HepG2 (cell line): ENCODE results near the gene AK3. TPM values are rescaled to one million over a fixed set of nuclear protein-coding genes. Genes with fewer than 3 reads are reported as not detected.
A peak's percentile ranks its signal among the peaks of the same experiment; 100 is the strongest.

Source experiments
- ATAC-seq: fragments of 200-7000 bp; cut with Tn5 transposase; 3 replicates; pipeline ENCODE4 v1.9.1; 2020; ENCODE audit warnings: mild to moderate bottlenecking, moderate library complexity
- BruUV-seq: library from RNA; stranded (reverse); fragments of 400-500 nt; replicated peaks from 2 replicates; lab custom pipeline; 2021; lab: Mats Ljungman, UMichigan
- CTCF ChIA-PET: fragments of 300-600 bp; formaldehyde crosslinking; extraction: SDS; loops from one replicate; lab custom pipeline; 2021; ENCODE audit warnings: low total read pairs, inconsistent platforms, low intra/inter-chr PET ratio; lab: Yijun Ruan, JAX
- POLR2A ChIA-PET: fragments of 350-600 bp; sonication (Branson Sonifier 250); formaldehyde crosslinking; loops from one replicate; lab custom pipeline; 2020; ENCODE audit warnings: antibody characterized with exemption, inconsistent platforms; lab: Yijun Ruan, JAX
- DNase-seq: peaks from one replicate; pipeline ENCODE4 v3.0.0-alpha.2; 2015; ENCODE audit warnings: low spot score
- FAIRE-seq: peaks from 3 replicates; lab custom pipeline; 2011; peaks lifted over from hg19 to GRCh38; lab: Jason Lieb, UNC
- H2AFZ ChIP-seq: one replicate; pipeline ENCODE4 v1.6.1; 2011; ENCODE audit warnings: low read length, inconsistent platforms
- H3K27ac ChIP-seq: fragments of 300-600 bp; 3 replicates; pipeline ENCODE4 v1.8.0; 2011; ENCODE audit warnings: mixed run types, mild to moderate bottlenecking, mixed read lengths, low read length, inconsistent platforms; ENCODE audit not compliant: insufficient read depth; ENCODE audit errors: extremely low read length
- H3K27me3 ChIP-seq, 2 experiments: fragments of 200-600 bp in 1 of 2; 2 replicates in 1 of 2; 3 replicates in 1 of 2; pipeline versions ENCODE4 v1.6.0 to v1.8.0; 2011; ENCODE audit warnings: low read length in 2 of 2, mild to moderate bottlenecking in 2 of 2, moderate library complexity in 2 of 2, inconsistent platforms in 1 of 2; ENCODE audit not compliant: insufficient read depth in 2 of 2, control insufficient read depth in 1 of 2
- H3K36me3 ChIP-seq, 2 experiments: fragments of 200-600 bp in 1 of 2; replicated peaks in 1 of 2; 2 replicates in 1 of 2; 3 replicates in 1 of 2; pipeline versions ENCODE4 v1.5.1 to v1.8.0; 2011; ENCODE audit warnings: low read length in 2 of 2, inconsistent platforms in 1 of 2; ENCODE audit not compliant: insufficient read depth in 2 of 2, control insufficient read depth in 1 of 2
- H3K4me1 ChIP-seq: 2 replicates; pipeline ENCODE4 v1.5.1; 2012; ENCODE audit warnings: low read length, inconsistent platforms; ENCODE audit not compliant: insufficient read depth
- H3K4me2 ChIP-seq: 2 replicates; pipeline ENCODE4 v1.6.0; 2011; ENCODE audit warnings: low read depth, low read length, inconsistent platforms
- H3K4me3 ChIP-seq, 3 experiments: fragments of 200-600 bp in 1 of 3; sonication (generic), shearing (Covaris generic) in 1 of 3; replicated peaks in 1 of 3; 2 replicates each; pipeline ENCODE4 v1.5.1; 2011 to 2016; ENCODE audit warnings: low read length in 3 of 3, inconsistent platforms in 2 of 3, low read depth in 2 of 3, mild to moderate bottlenecking in 2 of 3, control low read depth in 1 of 3, mixed read lengths in 1 of 3; ENCODE audit not compliant: insufficient read depth in 1 of 3
- H3K79me2 ChIP-seq: one replicate; pipeline ENCODE4 v1.6.1; 2011; ENCODE audit warnings: low read length, inconsistent platforms; ENCODE audit not compliant: insufficient read depth
- H3K9ac ChIP-seq: 2 replicates; pipeline ENCODE4 v1.6.0; 2011; ENCODE audit warnings: mild to moderate bottlenecking, low read depth, low read length, inconsistent platforms; ENCODE audit not compliant: insufficient read depth
- H3K9me3 ChIP-seq: 2 replicates; pipeline ENCODE4 v1.5.1; 2012; ENCODE audit warnings: mild to moderate bottlenecking, low read length
- H4K20me1 ChIP-seq: 2 replicates; pipeline ENCODE4 v1.6.0; 2011; ENCODE audit warnings: inconsistent platforms, mild to moderate bottlenecking, low read length, moderate library complexity; ENCODE audit not compliant: insufficient read depth
- ZNF20 ChIP-seq: sonication (generic); formaldehyde crosslinking; IDR thresholded peaks from 2 replicates; pipeline ENCODE4 v1.4.0; 2020; ENCODE audit warnings: mild to moderate bottlenecking, moderate library complexity, missing genetic modification reagents
- WGBS: methylation state at CpG from one replicate; pipeline ENCODE4 v1.1.6; 2017; ENCODE audit warnings: low lambda C conversion rate; 5-methylcytosine and 5-hydroxymethylcytosine counted together
- in situ Hi-C: cut with HindIII; loops from 2 replicates; pipeline ENCODE4 v1.10.0; 2017; ENCODE audit warnings: low pct_unique_long_range_greater_than_20kb; ENCODE audit not compliant: extremely low pct_ligation_motif_present
- intact Hi-C: fragments of 100-400 bp; cut with micrococcal nuclease; formaldehyde crosslinking; loops from one replicate; pipeline ENCODE4 v1.10.0; 2022; ENCODE audit not compliant: unreplicated experiment
- polyA plus RNA-seq, 8 experiments: library from polyadenylated mRNA; depleted of rRNA in 3 of 8; stranded (reverse) in 7 of 8; unstranded in 1 of 8; fragments of >200 nt; fragmentation: Illumina TruSeq in 4 of 8; extraction: Trizol in 4 of 8; gene quantifications; 2 replicates each; pipeline versions ENCODE4 v1.2.1 to v1.2.3, GENCODE V29; 2011 to 2016; ENCODE audit warnings: low read depth in 4 of 8, missing spikeins in 1 of 8, mixed read lengths in 1 of 8; ENCODE audit not compliant: insufficient read depth in 1 of 8
- total RNA-seq, 5 experiments: library from RNA; depleted of rRNA; stranded (reverse); fragments of >200 nt; fragmentation: Illumina TruSeq; extraction: Trizol; gene quantifications; 2 replicates each; pipeline ENCODE4 v1.2.3, GENCODE V29; 2016; ENCODE audit warnings: low read depth in 1 of 5
- TF ChIP-seq, protein P1 (sequence below): sonication (generic); formaldehyde crosslinking; IDR thresholded peaks from 2 replicates; pipeline ENCODE4 v1.5.1; 2020; ENCODE audit warnings: mild to moderate bottlenecking, missing genetic modification reagents, borderline replicate concordance
- TF ChIP-seq, protein P2 (sequence below): sonication (generic); formaldehyde crosslinking; IDR thresholded peaks from 2 replicates; pipeline ENCODE4 v1.4.0; 2020; ENCODE audit warnings: missing genetic modification reagents

AK3 gene
- total and polyA plus RNA-seq, 2 of the 13 experiments (the other 11 are each of a cell fraction or from before 2014, with no cell fraction given): 76.8 to 109 TPM

DNA sequence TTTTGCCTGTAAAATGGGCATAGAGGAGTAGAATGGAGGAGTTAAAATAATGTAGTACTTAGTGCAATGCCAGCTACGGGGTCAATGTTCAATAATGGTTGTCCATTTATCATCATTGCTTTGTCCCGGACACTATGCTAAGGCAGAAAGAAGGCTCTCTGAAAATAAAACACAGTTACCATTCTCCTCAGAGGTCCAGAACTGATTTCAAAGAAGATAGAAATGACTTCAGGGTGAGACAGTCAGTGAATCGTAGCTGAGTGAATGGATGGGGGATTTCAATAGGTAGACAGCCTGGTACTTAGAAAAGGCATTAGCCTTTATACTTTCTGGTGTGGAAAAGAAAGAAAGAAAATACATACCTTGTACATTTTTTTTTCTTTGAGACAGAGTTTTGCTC, 1.2 kb upstream of the AK3 start:
- 33% methylated on average over 3 of the region's 3 CpGs for WGBS
- H3K27me3 ChIP-seq: no peaks in the 10 kb centered on the region
- H4K20me1 ChIP-seq: peaks cover 19% of the 10 kb centered on the region
- CTCF ChIA-PET: no interaction called here
- peak overlapping the region; percentile 93 to 98 (median 96) for H3K4me3 ChIP-seq
- TF ChIP-seq, protein P1, sequence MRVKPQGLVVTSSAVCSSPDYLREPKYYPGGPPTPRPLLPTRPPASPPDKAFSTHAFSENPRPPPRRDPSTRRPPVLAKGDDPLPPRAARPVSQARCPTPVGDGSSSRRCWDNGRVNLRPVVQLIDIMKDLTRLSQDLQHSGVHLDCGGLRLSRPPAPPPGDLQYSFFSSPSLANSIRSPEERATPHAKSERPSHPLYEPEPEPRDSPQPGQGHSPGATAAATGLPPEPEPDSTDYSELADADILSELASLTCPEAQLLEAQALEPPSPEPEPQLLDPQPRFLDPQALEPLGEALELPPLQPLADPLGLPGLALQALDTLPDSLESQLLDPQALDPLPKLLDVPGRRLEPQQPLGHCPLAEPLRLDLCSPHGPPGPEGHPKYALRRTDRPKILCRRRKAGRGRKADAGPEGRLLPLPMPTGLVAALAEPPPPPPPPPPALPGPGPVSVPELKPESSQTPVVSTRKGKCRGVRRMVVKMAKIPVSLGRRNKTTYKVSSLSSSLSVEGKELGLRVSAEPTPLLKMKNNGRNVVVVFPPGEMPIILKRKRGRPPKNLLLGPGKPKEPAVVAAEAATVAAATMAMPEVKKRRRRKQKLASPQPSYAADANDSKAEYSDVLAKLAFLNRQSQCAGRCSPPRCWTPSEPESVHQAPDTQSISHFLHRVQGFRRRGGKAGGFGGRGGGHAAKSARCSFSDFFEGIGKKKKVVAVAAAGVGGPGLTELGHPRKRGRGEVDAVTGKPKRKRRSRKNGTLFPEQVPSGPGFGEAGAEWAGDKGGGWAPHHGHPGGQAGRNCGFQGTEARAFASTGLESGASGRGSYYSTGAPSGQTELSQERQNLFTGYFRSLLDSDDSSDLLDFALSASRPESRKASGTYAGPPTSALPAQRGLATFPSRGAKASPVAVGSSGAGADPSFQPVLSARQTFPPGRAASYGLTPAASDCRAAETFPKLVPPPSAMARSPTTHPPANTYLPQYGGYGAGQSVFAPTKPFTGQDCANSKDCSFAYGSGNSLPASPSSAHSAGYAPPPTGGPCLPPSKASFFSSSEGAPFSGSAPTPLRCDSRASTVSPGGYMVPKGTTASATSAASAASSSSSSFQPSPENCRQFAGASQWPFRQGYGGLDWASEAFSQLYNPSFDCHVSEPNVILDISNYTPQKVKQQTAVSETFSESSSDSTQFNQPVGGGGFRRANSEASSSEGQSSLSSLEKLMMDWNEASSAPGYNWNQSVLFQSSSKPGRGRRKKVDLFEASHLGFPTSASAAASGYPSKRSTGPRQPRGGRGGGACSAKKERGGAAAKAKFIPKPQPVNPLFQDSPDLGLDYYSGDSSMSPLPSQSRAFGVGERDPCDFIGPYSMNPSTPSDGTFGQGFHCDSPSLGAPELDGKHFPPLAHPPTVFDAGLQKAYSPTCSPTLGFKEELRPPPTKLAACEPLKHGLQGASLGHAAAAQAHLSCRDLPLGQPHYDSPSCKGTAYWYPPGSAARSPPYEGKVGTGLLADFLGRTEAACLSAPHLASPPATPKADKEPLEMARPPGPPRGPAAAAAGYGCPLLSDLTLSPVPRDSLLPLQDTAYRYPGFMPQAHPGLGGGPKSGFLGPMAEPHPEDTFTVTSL (CRISPR knock-in tag): 0 out of 2 replicates have a peak, but pooled peaks have one; percentile 5
- TF ChIP-seq ZNF20 (CRISPR knock-in tag): no peak
- TF ChIP-seq, protein P2, sequence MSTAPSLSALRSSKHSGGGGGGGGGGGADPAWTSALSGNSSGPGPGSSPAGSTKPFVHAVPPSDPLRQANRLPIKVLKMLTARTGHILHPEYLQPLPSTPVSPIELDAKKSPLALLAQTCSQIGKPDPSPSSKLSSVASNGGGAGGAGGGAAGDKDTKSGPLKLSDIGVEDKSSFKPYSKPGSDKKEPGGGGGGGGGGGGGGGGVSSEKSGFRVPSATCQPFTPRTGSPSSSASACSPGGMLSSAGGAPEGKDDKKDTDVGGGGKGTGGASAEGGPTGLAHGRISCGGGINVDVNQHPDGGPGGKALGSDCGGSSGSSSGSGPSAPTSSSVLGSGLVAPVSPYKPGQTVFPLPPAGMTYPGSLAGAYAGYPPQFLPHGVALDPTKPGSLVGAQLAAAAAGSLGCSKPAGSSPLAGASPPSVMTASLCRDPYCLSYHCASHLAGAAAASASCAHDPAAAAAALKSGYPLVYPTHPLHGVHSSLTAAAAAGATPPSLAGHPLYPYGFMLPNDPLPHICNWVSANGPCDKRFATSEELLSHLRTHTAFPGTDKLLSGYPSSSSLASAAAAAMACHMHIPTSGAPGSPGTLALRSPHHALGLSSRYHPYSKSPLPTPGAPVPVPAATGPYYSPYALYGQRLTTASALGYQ (CRISPR knock-in tag): no peak
- FAIRE-seq: peak; percentile 21
- in situ Hi-C loops: no loop called here
- POLR2A ChIA-PET: interaction anchor here (0.7 to 3.8 kb wide), 8 partner anchors 42 to 886 kb away, joined by 3 to 33 read pairs (median 13); partner anchors contain the start of genes CDC37L1, JAK2, PLPP6 and RCL1
- DNase-seq: no peak
- peaks cover 31% of the 10 kb centered on the region for H3K79me2 ChIP-seq
- no peak overlapping the region for H2AFZ ChIP-seq
- no peak for ATAC-seq
- H3K4me1 ChIP-seq: peaks cover 30% of the 10 kb centered on the region
- H3K36me3 ChIP-seq: no peaks in the 10 kb centered on the region
- no peaks in the 10 kb centered on the region for H3K9me3 ChIP-seq
- intact Hi-C loops: loop anchor here (5.0 kb wide), 1 partner anchor 35 kb away; no protein-coding TSS in a partner anchor
- H3K27ac ChIP-seq: peak overlapping the region; percentile 100
- BruUV-seq: TSS peak; percentile 64
- peak overlapping the region; percentile 73 for H3K4me2 ChIP-seq
- H3K9ac ChIP-seq: peak overlapping the region; percentile 85; the same call in 1 of the 2 replicates
